Nephron progenitor cell (in vitro differentiated cells): ENCODE measurements around the gene PARS2.

Experiments used
- DNase-seq: peaks from one replicate; pipeline ENCODE4 v3.0.0; 2021
- H3K27ac Mint-ChIP-seq: 2 replicates; pipeline ENCODE4 v1.8.0; 2021; ENCODE audit warnings: mild to moderate bottlenecking, moderate library complexity, mixed read lengths
- H3K27me3 Mint-ChIP-seq: 2 replicates; pipeline ENCODE4 v1.8.0; 2021; ENCODE audit warnings: mild to moderate bottlenecking, low read depth, mixed read lengths; ENCODE audit not compliant: poor library complexity
- H3K36me3 Mint-ChIP-seq: 2 replicates; pipeline ENCODE4 v1.8.0; 2021; ENCODE audit warnings: low read depth, mixed read lengths
- H3K4me1 Mint-ChIP-seq: 2 replicates; pipeline ENCODE4 v1.8.0; 2021; ENCODE audit warnings: mixed read lengths
- H3K4me3 Mint-ChIP-seq: 2 replicates; pipeline ENCODE4 v1.8.0; 2021; ENCODE audit warnings: mild to moderate bottlenecking, moderate library complexity, mixed read lengths
- H3K9me3 Mint-ChIP-seq: 2 replicates; pipeline ENCODE4 v1.8.0; 2021; ENCODE audit warnings: mild to moderate bottlenecking, moderate library complexity, mixed read lengths
- TF ChIP-seq, protein P1 (sequence below): fragments of 200-600 bp; sonication (generic); IDR thresholded peaks from 2 replicates; pipeline ENCODE4 v1.5.0; 2021; ENCODE audit warnings: antibody characterized with exemption

Gene PARS2

DNA sequence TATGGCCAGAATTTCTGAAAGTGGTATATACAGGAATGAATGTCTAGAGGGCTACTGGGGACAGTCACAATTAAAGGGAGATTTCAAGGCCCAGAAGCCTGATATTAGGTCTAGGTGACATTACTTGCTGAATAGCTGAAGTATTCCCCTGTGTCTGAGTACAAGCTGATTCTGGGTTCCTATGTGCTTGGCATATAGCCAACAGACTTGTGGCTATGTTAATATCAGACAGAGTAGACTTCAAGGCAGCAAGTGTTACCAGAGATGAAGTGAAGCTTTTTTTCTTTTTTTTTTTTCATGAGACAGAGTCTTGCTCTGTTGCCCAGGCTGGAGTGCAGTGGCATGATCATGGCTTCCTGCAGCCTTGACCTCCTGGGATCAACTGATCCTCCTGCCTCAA, 40.3 kb downstream of the PARS2 start:
- Mint-ChIP-seq H3K36me3 (peaks cover 89% of the 10 kb centered on the region), H3K4me1 (no peaks in the 10 kb centered on the region), H3K27me3 (no peaks in the 10 kb centered on the region), H3K9me3 (peaks cover 28% of the 10 kb centered on the region), H3K27ac (no peak overlapping the region), H3K4me3 (no peak overlapping the region)
- TF ChIP-seq, protein P1, sequence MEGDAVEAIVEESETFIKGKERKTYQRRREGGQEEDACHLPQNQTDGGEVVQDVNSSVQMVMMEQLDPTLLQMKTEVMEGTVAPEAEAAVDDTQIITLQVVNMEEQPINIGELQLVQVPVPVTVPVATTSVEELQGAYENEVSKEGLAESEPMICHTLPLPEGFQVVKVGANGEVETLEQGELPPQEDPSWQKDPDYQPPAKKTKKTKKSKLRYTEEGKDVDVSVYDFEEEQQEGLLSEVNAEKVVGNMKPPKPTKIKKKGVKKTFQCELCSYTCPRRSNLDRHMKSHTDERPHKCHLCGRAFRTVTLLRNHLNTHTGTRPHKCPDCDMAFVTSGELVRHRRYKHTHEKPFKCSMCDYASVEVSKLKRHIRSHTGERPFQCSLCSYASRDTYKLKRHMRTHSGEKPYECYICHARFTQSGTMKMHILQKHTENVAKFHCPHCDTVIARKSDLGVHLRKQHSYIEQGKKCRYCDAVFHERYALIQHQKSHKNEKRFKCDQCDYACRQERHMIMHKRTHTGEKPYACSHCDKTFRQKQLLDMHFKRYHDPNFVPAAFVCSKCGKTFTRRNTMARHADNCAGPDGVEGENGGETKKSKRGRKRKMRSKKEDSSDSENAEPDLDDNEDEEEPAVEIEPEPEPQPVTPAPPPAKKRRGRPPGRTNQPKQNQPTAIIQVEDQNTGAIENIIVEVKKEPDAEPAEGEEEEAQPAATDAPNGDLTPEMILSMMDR: no peak
- no peak for DNase-seq

- H3K4me1 Mint-ChIP-seq: peaks cover 8% of the 10 kb centered on the region
- H3K27me3 Mint-ChIP-seq: no peaks in the 10 kb centered on the region
- H3K36me3 Mint-ChIP-seq: peaks cover 79% of the 10 kb centered on the region
- H3K4me3 Mint-ChIP-seq: no peak overlapping the region
- peaks cover 28% of the 10 kb centered on the region for H3K9me3 Mint-ChIP-seq
- DNase-seq: no peak
- TF ChIP-seq, protein P1: no peak
- H3K27ac Mint-ChIP-seq: no peak overlapping the region
Observed at GRCh38 chr1:54721719-54722118, 42.6 kb downstream of the PARS2 start.

- no peaks in the 10 kb centered on the region for H3K9me3 Mint-ChIP-seq
- H3K27ac Mint-ChIP-seq: peak overlapping the region; percentile 83
- peak overlapping the region; percentile 90 for H3K4me3 Mint-ChIP-seq
- peaks cover 30% of the 10 kb centered on the region for H3K36me3 Mint-ChIP-seq
- TF ChIP-seq, protein P1: no peak
- no peak for DNase-seq
- H3K27me3 Mint-ChIP-seq: peaks cover 23% of the 10 kb centered on the region
- H3K4me1 Mint-ChIP-seq: peaks cover 22% of the 10 kb centered on the region
Observed at GRCh38 chr1:54716299-54717047, 47.9 kb downstream of the PARS2 start.

DNA sequence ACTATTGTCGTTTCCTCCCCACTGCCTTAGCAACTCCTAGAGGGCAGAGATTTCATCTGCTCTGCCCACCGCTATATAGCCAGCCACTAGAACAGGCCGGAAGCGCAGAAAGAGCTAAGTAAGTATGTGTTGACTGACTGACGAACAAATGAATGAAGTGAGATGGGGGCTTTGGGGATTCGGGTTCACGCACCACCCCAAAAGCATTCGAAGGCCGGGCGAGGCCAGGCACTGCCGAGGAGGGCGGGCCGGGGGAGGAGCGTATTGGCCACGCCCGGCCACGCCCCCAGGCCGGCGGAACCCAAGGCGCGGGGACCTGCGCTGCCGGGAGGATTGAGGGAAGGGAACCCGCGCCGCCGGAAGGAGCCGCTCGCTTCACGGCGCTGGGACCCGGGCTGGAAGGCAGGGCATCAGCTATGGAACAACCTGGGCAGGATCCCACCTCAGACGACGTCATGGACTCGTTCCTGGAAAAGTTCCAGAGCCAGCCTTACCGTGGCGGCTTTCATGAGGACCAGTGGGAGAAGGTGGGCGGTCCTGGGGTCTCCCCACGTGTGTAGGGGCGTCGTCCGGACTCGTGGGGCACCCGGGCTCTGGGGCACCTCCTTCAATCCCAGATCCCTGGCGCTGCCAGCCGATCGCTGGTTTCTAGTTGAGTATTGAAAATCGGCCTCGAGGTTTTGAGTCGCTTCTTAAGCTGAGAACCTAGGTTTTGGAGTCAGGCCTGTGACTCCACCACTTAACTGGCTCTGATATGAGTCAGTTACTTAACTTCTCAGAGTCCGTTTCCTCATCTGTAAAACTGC, 48.6 kb downstream of the PARS2 start, which contains the start of gene TTC4:
TTC4 (plus strand) TSS at position 369 of the 806 bp plus-strand sequence; CDS start at position 417, 48 bp downstream.
- Mint-ChIP-seq H3K27ac (peak within 1 kb of the TSS; percentile 83), H3K9me3 (no peaks in the 10 kb centered on the region), H3K27me3 (peaks cover 31% of the 10 kb centered on the region), H3K4me3 (peak within 1 kb of the TSS; percentile 90), H3K36me3 (peaks cover 24% of the 10 kb centered on the region), H3K4me1 (peaks cover 22% of the 10 kb centered on the region)
- TF ChIP-seq, protein P1: no peak
- DNase-seq: peak; percentile 85

DNA sequence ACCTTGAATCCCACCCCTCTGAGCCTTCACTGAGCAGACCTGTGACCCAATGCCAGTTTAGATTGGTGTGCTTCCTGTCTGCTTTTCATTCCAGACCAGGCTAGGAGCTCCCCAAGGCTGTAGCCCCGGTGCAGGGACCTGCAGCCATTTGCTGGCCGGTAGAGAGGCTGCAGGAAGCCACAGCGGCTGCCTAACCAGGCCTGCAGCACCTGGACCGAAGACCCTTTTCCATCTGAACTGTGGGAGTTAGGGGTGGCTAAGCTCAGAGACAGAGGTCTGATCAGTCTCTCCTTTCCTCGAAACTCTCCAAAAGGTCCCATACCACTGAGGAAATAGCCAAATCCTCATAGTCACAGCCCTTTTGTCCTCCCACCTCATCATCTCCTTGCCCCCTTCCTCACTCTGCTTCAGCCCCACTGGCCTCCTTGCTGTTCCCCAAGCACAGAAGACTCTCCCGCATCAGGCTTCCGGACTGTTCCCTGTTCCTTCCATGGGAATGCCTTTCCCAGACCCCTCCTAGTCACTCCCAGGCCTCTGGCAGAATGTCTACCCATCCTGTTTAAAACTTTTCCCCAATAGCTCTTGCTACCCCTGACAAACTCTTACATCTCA, 49.3 kb downstream of the PARS2 start:
- Mint-ChIP-seq H3K9me3 (no peaks in the 10 kb centered on the region), H3K4me1 (peaks cover 22% of the 10 kb centered on the region), H3K27ac (no peak overlapping the region), H3K36me3 (peaks cover 17% of the 10 kb centered on the region), H3K27me3 (peaks cover 38% of the 10 kb centered on the region), H3K4me3 (peak overlapping the region; percentile 90)
- TF ChIP-seq, protein P1: no peak
- no peak for DNase-seq
